WI38 (cell line): ENCODE data around the gene BIN1.

ENCODE experiments used
- H3K4me3 ChIP-seq: 2 replicates; pipeline ENCODE4 v1.5.1; 2011; ENCODE audit warnings: low read depth, mild to moderate bottlenecking, control low read depth, low read length
- CTCF ChIP-seq: IDR thresholded peaks from 2 replicates; pipeline ENCODE4 v1.5.1; 2012; ENCODE audit warnings: low read depth, mild to moderate bottlenecking, control low read depth, low read length

BIN1 gene

GRCh38 chr2:127025359-127026166 lies 81.4 kb downstream of the BIN1 start:
- H3K4me3 ChIP-seq = peak overlapping the region; percentile 62
- peak; percentile 34; the same call in 1 of the 2 replicates for TF ChIP-seq CTCF

GRCh38 chr2:127024769-127025358 lies 82.1 kb downstream of the BIN1 start:
- TF ChIP-seq CTCF = 0 out of 2 replicates have a peak, but pooled peaks have one; percentile 16

GRCh38 chr2:127023504-127023903 lies 83.5 kb downstream of the BIN1 start:
- no peak for TF ChIP-seq CTCF
- H3K4me3 ChIP-seq = no peak overlapping the region

More at GRCh38 chr2:127024769-127025358, 82.1 kb downstream of the BIN1 start:
- H3K4me3 ChIP-seq = peak overlapping the region; percentile 62

- no peak for TF ChIP-seq CTCF
- H3K4me3 ChIP-seq = no peak overlapping the region
Observed at GRCh38 chr2:127022817-127023216, 84.1 kb downstream of the BIN1 start.

GRCh38 chr2:127020536-127020935 lies 86.4 kb downstream of the BIN1 start:
- no peak overlapping the region for H3K4me3 ChIP-seq
- no peak for TF ChIP-seq CTCF

GRCh38 chr2:127017548-127017947 lies 89.4 kb downstream of the BIN1 start:
- TF ChIP-seq CTCF = no peak
- no peak overlapping the region for H3K4me3 ChIP-seq

GRCh38 chr2:127016329-127016728 lies 90.6 kb downstream of the BIN1 start:
- H3K4me3 ChIP-seq = no peak overlapping the region
- TF ChIP-seq CTCF = no peak
